K562 (cell line): Measurements from ENCODE around the gene FSTL3. TPM values are rescaled to one million over a fixed set of nuclear protein-coding genes. Genes with fewer than 3 reads are reported as not detected.
A peak's percentile ranks its signal among the peaks of the same experiment; 100 is the strongest.

Experiments
- CBFB ChIP-seq: sonication (generic); formaldehyde crosslinking; IDR thresholded peaks from 2 replicates; pipeline ENCODE4 v1.4.0; 2020; ENCODE audit warnings: mild to moderate bottlenecking, missing genetic modification reagents
- CEBPB ChIP-seq: fragments of 450-650 bp; IDR thresholded peaks from 2 replicates; pipeline ENCODE4 v1.6.1; 2016; ENCODE audit warnings: missing genetic modification characterization, missing compliant biosample characterization
- CEBPG ChIP-seq, 3 experiments: fragments of 200-800 bp in 1 of 3; sonication (Bioruptor generic) in 1 of 3; sonication (generic) in 1 of 3; formaldehyde crosslinking in 1 of 3; IDR thresholded peaks in 2 of 3; conservative IDR thresholded peaks in 1 of 3; 2 replicates each; pipeline versions ENCODE4 v1.6.1 to v1.8.0; 2016 to 2022; ENCODE audit warnings: missing compliant biosample characterization in 2 of 3, missing genetic modification characterization in 2 of 3, mild to moderate bottlenecking in 1 of 3, missing genetic modification reagents in 1 of 3
- GABPB1 ChIP-seq: sonication (generic); formaldehyde crosslinking; IDR thresholded peaks from 2 replicates; pipeline ENCODE4 v1.8.0; 2022; ENCODE audit warnings: mild to moderate bottlenecking, missing genetic modification reagents
- HDAC8 ChIP-seq: fragments of 450-650 bp; IDR thresholded peaks from 2 replicates; pipeline ENCODE4 v1.6.1; 2016; ENCODE audit warnings: mild to moderate bottlenecking, missing genetic modification characterization, moderate library complexity, missing compliant biosample characterization
- MAZ ChIP-seq, 2 experiments: fragments of 450-650 bp in 1 of 2; sonication (generic) in 1 of 2; formaldehyde crosslinking; IDR thresholded peaks in 1 of 2; conservative IDR thresholded peaks in 1 of 2; 2 replicates each; pipeline versions ENCODE4 v1.4.0 to v1.5.0; 2020; ENCODE audit warnings: mild to moderate bottlenecking in 1 of 2, missing genetic modification reagents in 1 of 2
- MCM7 ChIP-seq, 2 experiments: fragments of 450-650 bp; IDR thresholded peaks; 2 replicates each; pipeline ENCODE4 v1.6.1; 2016 to 2018
- PTBP1 ChIP-seq: fragments of 200-400 bp; formaldehyde crosslinking; IDR thresholded peaks from 2 replicates; pipeline ENCODE4 v1.6.1; 2017; ENCODE audit warnings: low read depth, low read length
- STAG1 ChIP-seq: sonication (generic); formaldehyde crosslinking; IDR thresholded peaks from 2 replicates; pipeline ENCODE4 v1.5.0; 2020; ENCODE audit warnings: missing genetic modification reagents, borderline replicate concordance
- TEAD1 ChIP-seq, 2 experiments: fragments of 450-650 bp in 1 of 2; sonication (generic) in 1 of 2; formaldehyde crosslinking; IDR thresholded peaks; 2 replicates each; pipeline versions ENCODE4 v1.4.0 to v1.8.0; 2020 to 2022; ENCODE audit warnings: mild to moderate bottlenecking in 2 of 2, missing genetic modification reagents in 1 of 2
- U2AF2 ChIP-seq: fragments of 200-400 bp; formaldehyde crosslinking; optimal IDR thresholded peaks from 2 replicates; pipeline ENCODE3; 2017; ENCODE audit warnings: low read depth, mild to moderate bottlenecking, low read length
- polyA plus RNA-seq, 8 experiments: library from polyadenylated mRNA; depleted of rRNA in 4 of 8; stranded (reverse) in 5 of 8; unstranded in 3 of 8; fragments of >200 nt; fragmentation: Nextera tagmentation in 2 of 8; fragmentation: Illumina TruSeq in 1 of 8; extraction: Ambion mirVana in 2 of 8; extraction: Trizol in 1 of 8; gene quantifications; 2 replicates each; pipeline versions ENCODE4 v1.2.1 to v1.2.3, GENCODE V29; 2011 to 2014; ENCODE audit warnings: inconsistent platforms in 1 of 8, missing spikeins in 1 of 8
- total RNA-seq, 7 experiments: library from RNA; depleted of rRNA in 6 of 7; stranded (reverse); fragments of >200 nt in 6 of 7; fragmentation: Illumina TruSeq in 2 of 7; extraction: Trizol in 2 of 7; gene quantifications; 2 replicates each; pipeline versions ENCODE4 v1.2.1 to v1.2.3, GENCODE V29; 2011 to 2021; ENCODE audit warnings: low replicate concordance in 1 of 7
- TF ChIP-seq, protein P1 (sequence below): fragments of 450-650 bp; formaldehyde crosslinking; IDR thresholded peaks from 2 replicates; pipeline ENCODE4 v1.4.0; 2022; ENCODE audit warnings: mild to moderate bottlenecking, moderate library complexity
- TF ChIP-seq, protein P2 (sequence below): fragments of 450-650 bp; formaldehyde crosslinking; IDR thresholded peaks from 2 replicates; pipeline ENCODE4 v1.4.0; 2020; ENCODE audit warnings: mild to moderate bottlenecking
- TF ChIP-seq, protein P3 (sequence below): sonication (generic); formaldehyde crosslinking; IDR thresholded peaks from 2 replicates; pipeline ENCODE4 v1.8.1; 2023; ENCODE audit warnings: mild to moderate bottlenecking, missing genetic modification reagents
- TF ChIP-seq, protein P4 (sequence below), 2 experiments: IDR thresholded peaks; 2 replicates each; pipeline ENCODE4 v1.6.1; 2011; ENCODE audit warnings: borderline replicate concordance in 1 of 2, control low read depth in 1 of 2, low read depth in 1 of 2, low read length in 1 of 2, mild to moderate bottlenecking in 1 of 2, mixed read lengths in 1 of 2, moderate library complexity in 1 of 2; ENCODE audit not compliant: insufficient read depth in 1 of 2, insufficient read length in 1 of 2, poor library complexity in 1 of 2, severe bottlenecking in 1 of 2; ENCODE audit errors: extremely low read depth in 1 of 2
- TF ChIP-seq, protein P5 (sequence below): fragments of 250-450 bp; sonication (Bioruptor Pico); IDR thresholded peaks from 2 replicates; pipeline ENCODE4 v1.4.0; 2020; ENCODE audit warnings: mild to moderate bottlenecking
- TF ChIP-seq, protein P6 (sequence below), 2 experiments: IDR thresholded peaks; 2 replicates each; pipeline ENCODE4 v1.6.1; 2012; ENCODE audit warnings: improper control_type of control experiment in 2 of 2, low read depth in 2 of 2, low read length in 2 of 2, borderline replicate concordance in 1 of 2

Gene FSTL3
- total and polyA plus RNA-seq, 9 of the 15 experiments (the other 6 are each of a cell fraction or from before 2014, with no cell fraction given): 0.35 to 6.8 (median 4.2) TPM; not detected in 1

DNA sequence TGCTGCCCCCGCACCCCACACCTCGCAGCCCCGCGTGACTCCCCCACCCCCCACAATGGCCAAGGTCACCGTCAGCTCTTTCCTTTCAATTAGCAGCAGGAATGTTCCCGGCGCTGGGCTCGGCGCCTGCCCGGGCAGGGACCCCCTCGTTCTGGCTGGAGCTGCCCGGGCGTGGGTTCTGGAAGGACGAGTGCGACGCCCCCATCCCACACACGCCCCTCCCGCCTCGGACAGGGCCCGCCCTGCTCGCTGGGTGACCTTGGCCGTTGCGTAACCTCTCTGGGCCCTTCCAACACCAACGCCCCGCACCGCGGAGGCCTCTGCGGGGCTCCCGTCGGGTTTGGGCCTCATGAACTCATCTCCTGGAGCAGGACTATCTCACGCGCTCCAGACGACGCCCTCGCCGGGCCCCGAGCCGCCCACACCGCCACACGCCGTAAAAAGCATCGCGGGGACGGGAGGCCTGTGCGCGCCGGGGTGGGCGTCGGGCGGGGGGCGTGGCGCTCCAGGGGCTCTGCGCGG, 42.9 kb downstream of the FSTL3 start (continued):
- TF ChIP-seq, protein P1, sequence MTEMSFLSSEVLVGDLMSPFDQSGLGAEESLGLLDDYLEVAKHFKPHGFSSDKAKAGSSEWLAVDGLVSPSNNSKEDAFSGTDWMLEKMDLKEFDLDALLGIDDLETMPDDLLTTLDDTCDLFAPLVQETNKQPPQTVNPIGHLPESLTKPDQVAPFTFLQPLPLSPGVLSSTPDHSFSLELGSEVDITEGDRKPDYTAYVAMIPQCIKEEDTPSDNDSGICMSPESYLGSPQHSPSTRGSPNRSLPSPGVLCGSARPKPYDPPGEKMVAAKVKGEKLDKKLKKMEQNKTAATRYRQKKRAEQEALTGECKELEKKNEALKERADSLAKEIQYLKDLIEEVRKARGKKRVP (CRISPR knock-in tag): no peak
- no peak for TF ChIP-seq CEBPG (CRISPR knock-in tag; IDR thresholded peaks at IDR 0.05)
- TF ChIP-seq CEBPG (tag; conservative IDR thresholded peaks at IDR 0.05 in 1 of 2, IDR thresholded peaks at IDR 0.05 in 1 of 2): peak in 1 of 2 experiments; percentile 41; a peak in 1 of 4 replicates
- TF ChIP-seq PTBP1: 0 out of 2 replicates have a peak, but pooled peaks have one; percentile 24
- TF ChIP-seq GABPB1 (CRISPR knock-in tag): no peak
- no peak for TF ChIP-seq MCM7 (IDR thresholded peaks at IDR 0.05)
- TF ChIP-seq, protein P2, sequence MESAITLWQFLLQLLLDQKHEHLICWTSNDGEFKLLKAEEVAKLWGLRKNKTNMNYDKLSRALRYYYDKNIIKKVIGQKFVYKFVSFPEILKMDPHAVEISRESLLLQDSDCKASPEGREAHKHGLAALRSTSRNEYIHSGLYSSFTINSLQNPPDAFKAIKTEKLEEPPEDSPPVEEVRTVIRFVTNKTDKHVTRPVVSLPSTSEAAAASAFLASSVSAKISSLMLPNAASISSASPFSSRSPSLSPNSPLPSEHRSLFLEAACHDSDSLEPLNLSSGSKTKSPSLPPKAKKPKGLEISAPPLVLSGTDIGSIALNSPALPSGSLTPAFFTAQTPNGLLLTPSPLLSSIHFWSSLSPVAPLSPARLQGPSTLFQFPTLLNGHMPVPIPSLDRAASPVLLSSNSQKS: no peak
- TF ChIP-seq, protein P3, sequence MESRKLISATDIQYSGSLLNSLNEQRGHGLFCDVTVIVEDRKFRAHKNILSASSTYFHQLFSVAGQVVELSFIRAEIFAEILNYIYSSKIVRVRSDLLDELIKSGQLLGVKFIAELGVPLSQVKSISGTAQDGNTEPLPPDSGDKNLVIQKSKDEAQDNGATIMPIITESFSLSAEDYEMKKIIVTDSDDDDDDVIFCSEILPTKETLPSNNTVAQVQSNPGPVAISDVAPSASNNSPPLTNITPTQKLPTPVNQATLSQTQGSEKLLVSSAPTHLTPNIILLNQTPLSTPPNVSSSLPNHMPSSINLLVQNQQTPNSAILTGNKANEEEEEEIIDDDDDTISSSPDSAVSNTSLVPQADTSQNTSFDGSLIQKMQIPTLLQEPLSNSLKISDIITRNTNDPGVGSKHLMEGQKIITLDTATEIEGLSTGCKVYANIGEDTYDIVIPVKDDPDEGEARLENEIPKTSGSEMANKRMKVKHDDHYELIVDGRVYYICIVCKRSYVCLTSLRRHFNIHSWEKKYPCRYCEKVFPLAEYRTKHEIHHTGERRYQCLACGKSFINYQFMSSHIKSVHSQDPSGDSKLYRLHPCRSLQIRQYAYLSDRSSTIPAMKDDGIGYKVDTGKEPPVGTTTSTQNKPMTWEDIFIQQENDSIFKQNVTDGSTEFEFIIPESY (CRISPR knock-in tag): peak; percentile 67
- TF ChIP-seq, protein P4, sequence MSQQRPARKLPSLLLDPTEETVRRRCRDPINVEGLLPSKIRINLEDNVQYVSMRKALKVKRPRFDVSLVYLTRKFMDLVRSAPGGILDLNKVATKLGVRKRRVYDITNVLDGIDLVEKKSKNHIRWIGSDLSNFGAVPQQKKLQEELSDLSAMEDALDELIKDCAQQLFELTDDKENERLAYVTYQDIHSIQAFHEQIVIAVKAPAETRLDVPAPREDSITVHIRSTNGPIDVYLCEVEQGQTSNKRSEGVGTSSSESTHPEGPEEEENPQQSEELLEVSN (IDR thresholded peaks at IDR 0.05; ENCODE audit: borderline replicate concordance in 1 of 2, extremely low read depth in 1 of 2, insufficient read depth in 1 of 2, insufficient read length in 1 of 2, low read depth in 1 of 2, low read length in 1 of 2, poor library complexity in 1 of 2, severe bottlenecking in 1 of 2): peak in 1 of 2 experiments; percentile 69
- TF ChIP-seq CEBPB (tag): peak; percentile 92
- no peak for TF ChIP-seq CBFB (CRISPR knock-in tag)
- no peak for TF ChIP-seq HDAC8 (tag)
- TF ChIP-seq, protein P5, sequence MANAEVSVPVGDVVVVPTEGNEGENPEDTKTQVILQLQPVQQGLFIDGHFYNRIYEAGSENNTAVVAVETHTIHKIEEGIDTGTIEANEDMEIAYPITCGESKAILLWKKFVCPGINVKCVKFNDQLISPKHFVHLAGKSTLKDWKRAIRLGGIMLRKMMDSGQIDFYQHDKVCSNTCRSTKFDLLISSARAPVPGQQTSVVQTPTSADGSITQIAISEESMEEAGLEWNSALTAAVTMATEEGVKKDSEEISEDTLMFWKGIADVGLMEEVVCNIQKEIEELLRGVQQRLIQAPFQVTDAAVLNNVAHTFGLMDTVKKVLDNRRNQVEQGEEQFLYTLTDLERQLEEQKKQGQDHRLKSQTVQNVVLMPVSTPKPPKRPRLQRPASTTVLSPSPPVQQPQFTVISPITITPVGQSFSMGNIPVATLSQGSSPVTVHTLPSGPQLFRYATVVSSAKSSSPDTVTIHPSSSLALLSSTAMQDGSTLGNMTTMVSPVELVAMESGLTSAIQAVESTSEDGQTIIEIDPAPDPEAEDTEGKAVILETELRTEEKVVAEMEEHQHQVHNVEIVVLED: no peak
- TF ChIP-seq, protein P6, sequence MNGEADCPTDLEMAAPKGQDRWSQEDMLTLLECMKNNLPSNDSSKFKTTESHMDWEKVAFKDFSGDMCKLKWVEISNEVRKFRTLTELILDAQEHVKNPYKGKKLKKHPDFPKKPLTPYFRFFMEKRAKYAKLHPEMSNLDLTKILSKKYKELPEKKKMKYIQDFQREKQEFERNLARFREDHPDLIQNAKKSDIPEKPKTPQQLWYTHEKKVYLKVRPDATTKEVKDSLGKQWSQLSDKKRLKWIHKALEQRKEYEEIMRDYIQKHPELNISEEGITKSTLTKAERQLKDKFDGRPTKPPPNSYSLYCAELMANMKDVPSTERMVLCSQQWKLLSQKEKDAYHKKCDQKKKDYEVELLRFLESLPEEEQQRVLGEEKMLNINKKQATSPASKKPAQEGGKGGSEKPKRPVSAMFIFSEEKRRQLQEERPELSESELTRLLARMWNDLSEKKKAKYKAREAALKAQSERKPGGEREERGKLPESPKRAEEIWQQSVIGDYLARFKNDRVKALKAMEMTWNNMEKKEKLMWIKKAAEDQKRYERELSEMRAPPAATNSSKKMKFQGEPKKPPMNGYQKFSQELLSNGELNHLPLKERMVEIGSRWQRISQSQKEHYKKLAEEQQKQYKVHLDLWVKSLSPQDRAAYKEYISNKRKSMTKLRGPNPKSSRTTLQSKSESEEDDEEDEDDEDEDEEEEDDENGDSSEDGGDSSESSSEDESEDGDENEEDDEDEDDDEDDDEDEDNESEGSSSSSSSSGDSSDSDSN (IDR thresholded peaks at IDR 0.05; ENCODE audit: borderline replicate concordance in 1 of 2, low read depth in 2 of 2, low read length in 2 of 2): peak in 1 of 2 experiments; percentile 74; a peak in 1 of 4 replicates
- no peak for TF ChIP-seq TEAD1 (CRISPR knock-in tag; IDR thresholded peaks at IDR 0.05)
- TF ChIP-seq U2AF2: no peak
- no peak for TF ChIP-seq MAZ (CRISPR knock-in tag; conservative IDR thresholded peaks at IDR 0.05 in 1 of 2, IDR thresholded peaks at IDR 0.05 in 1 of 2)
- TF ChIP-seq STAG1 (CRISPR knock-in tag): no peak
